NK-92 (cell line): Measurements from ENCODE around the gene ELANE.

Experiments used
- DNase-seq: peaks from one replicate; lab custom pipeline; 2025; ENCODE audit not compliant: unreplicated experiment; lab: John Stamatoyannopoulos, UW

ELANE gene

DNA sequence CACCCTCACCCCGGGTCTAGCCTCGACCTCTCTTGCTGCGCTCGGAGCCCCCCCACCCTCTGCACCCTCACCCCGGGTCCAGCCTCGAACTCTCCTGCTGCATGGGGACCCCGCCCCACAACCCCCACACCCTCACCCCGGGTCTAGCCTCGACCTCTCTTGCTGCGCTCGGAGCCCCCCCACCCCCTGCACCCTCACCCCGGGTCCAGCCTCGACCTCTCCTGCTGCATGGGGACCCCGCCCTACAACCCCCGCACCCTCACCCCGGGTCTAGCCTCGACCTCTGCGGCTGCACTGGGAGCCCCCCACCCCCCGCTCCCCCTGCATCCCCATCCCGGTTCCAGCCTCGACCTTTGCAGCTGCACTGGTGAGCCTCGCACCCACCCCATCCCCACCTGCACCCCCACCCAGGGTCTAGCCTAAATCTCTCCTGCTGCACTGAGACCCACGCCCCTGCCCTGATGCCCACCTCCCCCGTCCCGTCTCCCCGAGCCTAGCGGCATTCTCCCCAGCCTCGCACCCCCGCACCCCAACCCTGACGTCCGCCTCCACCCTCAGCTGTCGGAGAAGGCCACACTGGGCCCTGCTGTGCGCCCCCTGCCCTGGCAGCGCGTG is 9.1 kb downstream of the ELANE start:
- no peak for DNase-seq

DNA sequence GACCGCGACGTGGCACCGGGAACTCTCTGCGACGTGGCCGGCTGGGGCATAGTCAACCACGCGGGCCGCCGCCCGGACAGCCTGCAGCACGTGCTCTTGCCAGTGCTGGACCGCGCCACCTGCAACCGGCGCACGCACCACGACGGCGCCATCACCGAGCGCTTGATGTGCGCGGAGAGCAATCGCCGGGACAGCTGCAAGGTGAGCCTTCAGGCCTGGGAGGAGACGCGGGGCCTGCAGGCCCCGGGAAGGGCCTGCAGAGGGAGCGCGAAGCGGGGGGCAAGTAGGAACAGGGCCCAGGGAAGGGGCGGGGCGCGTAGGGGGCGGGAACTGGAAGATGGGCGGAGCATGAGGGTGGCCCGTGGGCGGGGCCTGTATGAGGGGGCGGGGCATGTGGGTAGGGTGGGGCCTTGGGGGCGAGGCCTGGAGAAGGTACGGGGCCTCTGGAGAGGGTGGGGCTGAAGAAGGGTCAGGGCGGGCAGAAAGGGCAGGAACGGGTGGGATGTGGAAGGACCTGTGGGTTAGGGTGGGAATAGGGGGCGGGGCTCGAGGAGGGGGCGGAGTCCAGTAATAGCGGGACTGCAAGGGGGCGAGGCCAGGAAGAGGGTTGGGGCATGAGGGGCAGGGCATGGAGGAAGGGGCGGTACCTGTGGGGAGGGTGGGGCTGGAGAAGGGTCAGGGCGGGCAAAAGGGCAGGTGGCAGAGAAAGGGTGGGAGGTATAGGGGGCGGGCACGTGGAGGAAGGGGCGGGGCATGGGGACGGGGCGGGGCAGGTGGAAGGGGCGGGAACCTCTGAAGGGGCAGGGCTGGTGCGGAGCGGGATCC is 9.9 kb downstream of the ELANE start:
- DNase-seq: no peak

- DNase-seq: no peak
These were observed 10.6 kb downstream of the ELANE start for GRCh38 chr19:862581-863314.

GRCh38 chr19:863315-863620 is 11.2 kb downstream of the ELANE start:
- no peak for DNase-seq

- no peak for DNase-seq
These were observed 14.7 kb downstream of the ELANE start for GRCh38 chr19:866769-867300.

DNA sequence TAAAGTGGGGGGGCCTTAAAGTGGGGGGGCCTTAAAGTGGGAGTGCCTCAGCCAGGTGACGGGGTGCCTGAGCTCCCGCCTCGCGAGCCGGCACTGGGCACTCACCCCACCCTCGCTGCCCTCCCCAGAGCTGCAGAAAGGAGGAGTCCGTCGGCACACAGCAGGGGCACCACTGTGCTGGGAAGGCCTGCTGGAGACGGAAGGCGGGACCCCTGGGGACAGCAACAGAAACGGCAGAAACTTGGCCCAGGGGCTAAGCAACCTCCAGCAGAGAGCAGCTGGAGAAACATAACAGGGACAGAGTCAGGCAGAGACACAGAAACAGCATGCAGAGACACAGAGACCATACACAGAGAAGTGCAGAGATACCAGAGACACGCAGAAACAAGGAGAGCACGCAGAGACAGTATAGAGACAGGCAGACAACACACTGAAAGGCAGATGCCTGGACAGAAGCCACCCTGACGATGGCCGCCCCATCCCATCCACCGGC is 15.2 kb downstream of the ELANE start:
- DNase-seq: no peak

- DNase-seq: no peak
These were observed 15.9 kb downstream of the ELANE start for GRCh38 chr19:867855-868457.

DNA sequence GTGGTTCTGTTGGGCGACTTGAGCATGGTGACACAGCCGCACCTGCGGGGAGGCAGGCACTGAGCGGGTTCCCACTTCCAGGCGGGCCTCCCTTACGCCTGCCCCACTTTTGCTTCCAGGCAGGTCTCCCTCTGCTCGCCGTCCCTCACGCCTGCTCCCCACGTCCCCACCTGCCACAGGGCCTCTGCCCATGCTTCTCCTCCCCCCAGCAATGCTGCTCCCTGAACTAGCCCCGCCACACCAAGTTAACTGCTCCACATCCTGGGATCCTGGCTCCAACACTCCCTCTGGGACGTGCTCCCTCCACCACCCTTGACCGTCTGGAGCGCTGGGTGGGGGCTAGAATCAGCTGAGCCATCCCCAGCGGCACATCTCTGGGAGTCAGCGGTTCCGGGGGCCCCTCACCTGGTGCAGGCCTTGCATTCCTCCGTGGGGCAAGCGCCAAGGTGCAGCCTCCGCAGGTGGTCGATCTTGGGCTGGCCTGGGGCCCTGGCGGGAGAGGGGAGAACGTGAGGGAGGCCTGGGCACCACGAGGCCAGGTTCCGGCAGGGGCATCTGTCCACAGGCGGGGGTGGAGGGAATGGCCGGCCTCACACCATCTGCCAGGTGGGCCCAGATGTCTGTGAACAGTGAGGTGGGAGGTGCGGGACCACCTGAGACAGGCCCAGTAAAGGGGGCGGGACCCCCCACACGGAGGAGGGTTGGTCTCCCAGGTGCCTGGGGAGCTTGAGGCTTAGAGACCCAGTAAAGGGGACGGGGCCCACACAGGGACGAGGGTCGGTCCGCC is 16.5 kb downstream of the ELANE start:
- DNase-seq: no peak

- no peak for DNase-seq
These were observed 17.4 kb downstream of the ELANE start for GRCh38 chr19:869245-870177.

- DNase-seq: no peak
These were observed 18.2 kb downstream of the ELANE start for GRCh38 chr19:870314-870713.

GRCh38 chr19:870963-871401 is 18.9 kb downstream of the ELANE start:
- DNase-seq: no peak

GRCh38 chr19:871446-872265 is 19.6 kb downstream of the ELANE start:
- no peak for DNase-seq

DNA sequence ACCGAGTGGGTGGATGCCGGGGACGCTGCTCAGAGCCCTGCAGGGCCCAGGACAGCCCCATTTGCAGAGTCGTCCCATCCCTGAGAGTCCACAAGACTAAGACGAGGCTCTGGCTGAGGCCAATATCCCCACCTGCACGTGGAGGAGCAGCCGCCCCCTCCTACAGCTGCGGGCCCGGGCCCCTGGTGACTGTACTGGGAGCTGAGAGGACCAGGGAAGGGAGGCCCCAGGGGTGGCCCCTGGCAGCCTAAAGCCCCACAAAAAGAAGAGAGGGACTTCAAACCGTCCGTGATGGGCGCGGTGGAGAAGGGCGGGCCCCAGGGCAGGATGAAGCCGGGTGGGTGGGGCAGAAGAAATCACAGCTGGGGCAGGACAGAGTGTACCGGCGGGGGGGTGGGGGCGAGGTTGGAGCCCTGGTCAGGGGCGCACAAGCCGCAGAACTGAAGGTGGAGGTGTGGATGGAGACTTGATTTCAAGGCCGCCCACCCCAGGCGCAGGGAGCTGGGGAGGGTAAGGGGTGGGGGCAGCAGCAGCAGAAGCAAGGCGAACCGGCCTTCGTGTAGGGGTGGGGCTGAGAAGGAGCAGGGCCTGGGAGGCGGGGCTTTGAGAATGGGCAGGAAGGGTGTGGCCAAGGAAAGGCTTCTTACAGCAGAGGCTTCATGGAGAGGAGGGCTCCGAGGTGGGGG is 20.3 kb downstream of the ELANE start:
- no peak for DNase-seq

- no peak for DNase-seq
These were observed 21.0 kb downstream of the ELANE start for GRCh38 chr19:873084-873483.

GRCh38 chr19:873561-874041 is 21.5 kb downstream of the ELANE start:
- no peak for DNase-seq

DNA sequence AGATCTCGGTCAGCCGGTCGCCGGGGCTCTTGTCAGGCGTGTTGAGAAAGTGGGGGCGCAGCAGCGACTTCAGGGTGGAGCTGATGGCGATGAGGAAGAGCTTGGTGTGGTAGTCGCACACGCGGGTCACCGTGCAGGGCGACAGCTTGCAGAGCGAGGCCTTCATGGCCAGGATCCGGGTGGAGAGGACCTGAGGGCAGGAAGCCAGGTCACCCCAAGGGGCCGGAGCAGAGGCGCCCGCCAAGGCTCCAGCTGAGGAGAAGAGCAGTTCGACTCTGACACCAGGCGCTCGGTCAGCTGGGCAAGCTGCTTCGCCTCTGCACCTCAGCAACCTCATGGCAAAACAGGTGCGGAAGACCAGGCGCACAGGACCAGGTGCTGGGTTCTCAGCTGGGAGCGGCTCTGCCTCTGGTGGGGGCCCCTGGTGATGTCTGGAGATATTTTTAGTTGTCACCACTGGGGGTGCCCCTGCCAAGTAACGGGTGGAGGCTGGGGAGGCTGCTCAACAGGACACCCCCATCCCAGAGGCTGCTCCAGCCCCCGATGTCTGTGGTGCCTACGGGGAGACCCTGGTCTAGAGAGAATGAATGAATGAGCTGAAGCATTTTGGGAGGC is 23.3 kb downstream of the ELANE start:
- DNase-seq: no peak

DNA sequence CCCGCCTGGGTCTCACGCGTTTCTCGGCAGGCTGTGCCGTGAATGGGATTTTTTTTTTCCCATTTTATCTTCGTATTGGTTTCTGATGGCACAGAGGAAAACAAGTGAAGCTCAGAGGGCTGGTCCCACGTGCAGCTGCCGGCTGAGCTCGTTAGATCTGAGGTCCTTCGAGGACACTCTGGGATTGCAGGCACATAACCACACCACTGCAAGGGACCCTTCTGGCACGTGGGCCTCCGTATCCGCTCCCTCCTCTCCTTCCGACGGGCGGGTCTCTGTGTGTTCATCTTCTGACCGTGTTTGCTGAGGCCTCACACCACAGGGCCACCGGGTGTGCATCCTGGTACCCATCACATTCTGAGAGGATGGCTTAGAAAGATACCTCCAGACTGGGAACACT is 24.0 kb downstream of the ELANE start:
- no peak for DNase-seq
